Measurements from ENCODE around the gene RCAN3. TPM values are rescaled to one million over a fixed set of nuclear protein-coding genes. Genes with fewer than 3 reads are reported as not detected.
A peak's percentile ranks its signal among the peaks of the same experiment; 100 is the strongest.

The RCAN3 gene
- total and polyA plus RNA-seq, 2 of the 13 experiments (the other 11 are each of a cell fraction or from before 2014, with no cell fraction given): 12.2 to 13.3 TPM

DNA sequence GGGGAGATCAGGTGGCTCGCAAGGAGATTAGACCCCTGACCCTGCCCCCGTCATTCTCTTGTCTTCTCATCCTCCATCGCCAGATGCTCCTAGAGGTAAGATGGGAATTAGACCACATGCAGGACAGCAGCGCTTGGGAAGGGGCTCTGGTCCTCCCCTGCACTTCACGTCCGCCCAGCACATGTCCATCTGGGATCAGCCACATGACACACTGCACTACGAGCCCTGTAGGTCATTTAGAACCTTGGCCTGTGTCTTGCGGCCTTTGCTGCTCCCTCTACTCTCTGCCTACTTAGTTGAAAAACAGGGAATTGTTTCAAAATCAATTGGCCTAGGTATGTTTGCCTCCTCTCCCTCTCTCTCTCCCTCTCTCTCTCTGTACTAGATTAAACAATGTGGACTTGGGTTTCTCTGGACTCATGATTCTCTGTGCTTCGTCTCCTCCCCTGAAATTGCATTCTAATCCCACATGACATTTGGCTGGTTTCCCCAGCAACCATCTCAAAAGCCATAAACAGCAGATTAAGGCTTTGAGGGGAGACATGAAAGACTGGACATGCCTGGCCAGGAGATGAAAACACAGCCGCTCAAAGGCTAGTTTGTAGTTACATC, 49.4 kb downstream of the RCAN3 start (continued):
- TF ChIP-seq PBX2 (CRISPR knock-in tag; IDR thresholded peaks at IDR 0.05): no peak
- TF ChIP-seq FOXO4 (CRISPR knock-in tag; conservative IDR thresholded peaks at IDR 0.05): no peak
- TF ChIP-seq ZNF224 (CRISPR knock-in tag; IDR thresholded peaks at IDR 0.05): no peak
- TF ChIP-seq MZF1 (CRISPR knock-in tag; IDR thresholded peaks at IDR 0.05; ENCODE audit: borderline replicate concordance): no peak
- TF ChIP-seq, protein P1, sequence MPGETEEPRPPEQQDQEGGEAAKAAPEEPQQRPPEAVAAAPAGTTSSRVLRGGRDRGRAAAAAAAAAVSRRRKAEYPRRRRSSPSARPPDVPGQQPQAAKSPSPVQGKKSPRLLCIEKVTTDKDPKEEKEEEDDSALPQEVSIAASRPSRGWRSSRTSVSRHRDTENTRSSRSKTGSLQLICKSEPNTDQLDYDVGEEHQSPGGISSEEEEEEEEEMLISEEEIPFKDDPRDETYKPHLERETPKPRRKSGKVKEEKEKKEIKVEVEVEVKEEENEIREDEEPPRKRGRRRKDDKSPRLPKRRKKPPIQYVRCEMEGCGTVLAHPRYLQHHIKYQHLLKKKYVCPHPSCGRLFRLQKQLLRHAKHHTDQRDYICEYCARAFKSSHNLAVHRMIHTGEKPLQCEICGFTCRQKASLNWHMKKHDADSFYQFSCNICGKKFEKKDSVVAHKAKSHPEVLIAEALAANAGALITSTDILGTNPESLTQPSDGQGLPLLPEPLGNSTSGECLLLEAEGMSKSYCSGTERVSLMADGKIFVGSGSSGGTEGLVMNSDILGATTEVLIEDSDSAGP (CRISPR knock-in tag; IDR thresholded peaks at IDR 0.05; ENCODE audit: borderline replicate concordance): peak; percentile 79; the same call in 1 of the 2 replicates
- TF ChIP-seq, protein P2, sequence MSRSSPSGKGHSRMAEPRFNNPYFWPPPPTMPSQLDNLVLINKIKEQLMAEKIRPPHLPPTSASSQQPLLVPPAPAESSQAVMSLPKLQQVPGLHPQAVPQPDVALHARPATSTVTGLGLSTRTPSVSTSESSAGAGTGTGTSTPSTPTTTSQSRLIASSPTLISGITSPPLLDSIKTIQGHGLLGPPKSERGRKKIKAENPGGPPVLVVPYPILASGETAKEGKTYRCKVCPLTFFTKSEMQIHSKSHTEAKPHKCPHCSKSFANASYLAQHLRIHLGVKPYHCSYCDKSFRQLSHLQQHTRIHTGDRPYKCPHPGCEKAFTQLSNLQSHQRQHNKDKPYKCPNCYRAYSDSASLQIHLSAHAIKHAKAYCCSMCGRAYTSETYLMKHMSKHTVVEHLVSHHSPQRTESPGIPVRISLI (CRISPR knock-in tag; IDR thresholded peaks at IDR 0.05; ENCODE audit: borderline replicate concordance): peak; percentile 54; the same call in 1 of the 2 replicates
- peak; percentile 85 for TF ChIP-seq ZFY (CRISPR knock-in tag; IDR thresholded peaks at IDR 0.05)
- no peak for TF ChIP-seq MAFF (IDR thresholded peaks at IDR 0.05; ENCODE audit: low read depth, low read length)
- peak; percentile 34; the same call in 1 of the 2 replicates for TF ChIP-seq RARA (CRISPR knock-in tag; IDR thresholded peaks at IDR 0.05)
- no peak for TF ChIP-seq MBD4 (IDR thresholded peaks at IDR 0.05; ENCODE audit: borderline replicate concordance, low read length)
- TF ChIP-seq ZNF550 (CRISPR knock-in tag; IDR thresholded peaks at IDR 0.05; ENCODE audit: borderline replicate concordance): no peak
- peak; percentile 64; the same call in 1 of the 2 replicates for TF ChIP-seq TARDBP (CRISPR knock-in tag; IDR thresholded peaks at IDR 0.05)
- TF ChIP-seq SMARCC2 (IDR thresholded peaks at IDR 0.05): no peak
- no peak for TF ChIP-seq NFYB (CRISPR knock-in tag; IDR thresholded peaks at IDR 0.05)
- TF ChIP-seq ZNF724P (CRISPR knock-in tag; IDR thresholded peaks at IDR 0.05; ENCODE audit: borderline replicate concordance): no peak
- TF ChIP-seq TCF7L2 (IDR thresholded peaks at IDR 0.05; ENCODE audit: low read depth, low read length): no peak
- TF ChIP-seq MXD1 (CRISPR knock-in tag; IDR thresholded peaks at IDR 0.05): no peak
- TF ChIP-seq, protein P3, sequence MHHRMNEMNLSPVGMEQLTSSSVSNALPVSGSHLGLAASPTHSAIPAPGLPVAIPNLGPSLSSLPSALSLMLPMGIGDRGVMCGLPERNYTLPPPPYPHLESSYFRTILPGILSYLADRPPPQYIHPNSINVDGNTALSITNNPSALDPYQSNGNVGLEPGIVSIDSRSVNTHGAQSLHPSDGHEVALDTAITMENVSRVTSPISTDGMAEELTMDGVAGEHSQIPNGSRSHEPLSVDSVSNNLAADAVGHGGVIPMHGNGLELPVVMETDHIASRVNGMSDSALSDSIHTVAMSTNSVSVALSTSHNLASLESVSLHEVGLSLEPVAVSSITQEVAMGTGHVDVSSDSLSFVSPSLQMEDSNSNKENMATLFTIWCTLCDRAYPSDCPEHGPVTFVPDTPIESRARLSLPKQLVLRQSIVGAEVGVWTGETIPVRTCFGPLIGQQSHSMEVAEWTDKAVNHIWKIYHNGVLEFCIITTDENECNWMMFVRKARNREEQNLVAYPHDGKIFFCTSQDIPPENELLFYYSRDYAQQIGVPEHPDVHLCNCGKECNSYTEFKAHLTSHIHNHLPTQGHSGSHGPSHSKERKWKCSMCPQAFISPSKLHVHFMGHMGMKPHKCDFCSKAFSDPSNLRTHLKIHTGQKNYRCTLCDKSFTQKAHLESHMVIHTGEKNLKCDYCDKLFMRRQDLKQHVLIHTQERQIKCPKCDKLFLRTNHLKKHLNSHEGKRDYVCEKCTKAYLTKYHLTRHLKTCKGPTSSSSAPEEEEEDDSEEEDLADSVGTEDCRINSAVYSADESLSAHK (CRISPR knock-in tag; IDR thresholded peaks at IDR 0.05; ENCODE audit: borderline replicate concordance): no peak

All from HepG2 (cell line).